Peyer's patch (tissue), 4 donors: ENCODE measurements around the gene PPP1R15A.
A peak's percentile ranks its signal among the peaks of the same experiment; 100 is the strongest.

Experiments
- CTCF ChIP-seq, 6 experiments: fragments of 450-650 bp in 4 of 6; fragments of 200-600 bp in 2 of 6; sonication (generic) in 1 of 6; IDR thresholded peaks; one replicate each; pipeline ENCODE4 v1.5.1; 2017 to 2019; ENCODE audit warnings: antibody characterized with exemption in 6 of 6, mild to moderate bottlenecking in 3 of 6, moderate library complexity in 1 of 6
- POLR2A ChIP-seq, 2 donors: fragments of 450-650 bp; IDR thresholded peaks; one replicate each; pipeline ENCODE4 v1.5.1; 2017; ENCODE audit warnings: antibody characterized with exemption in 2 of 2, mild to moderate bottlenecking in 2 of 2, moderate library complexity in 2 of 2

- TF ChIP-seq CTCF (IDR thresholded peaks at IDR 0.05), result peak; percentile 81 to 98 (median 95)
- TF ChIP-seq POLR2A (IDR thresholded peaks at IDR 0.05), result peak in 1 of 2 donors; percentile 54
Observed at GRCh38 chr19:48835734-48836088, 36.5 kb upstream of the PPP1R15A start.
